Neural progenitor cell (in vitro differentiated cells): ENCODE data around the gene SCAP. TPM values are rescaled to one million over a fixed set of nuclear protein-coding genes. Genes with fewer than 3 reads are reported as not detected.

Experiments
- DNase-seq: peaks from one replicate; pipeline ENCODE4 v3.0.0-alpha.2; 2016; ENCODE audit warnings: low spot score
- H2AFZ ChIP-seq: fragments of 200-600 bp; sonication (generic); replicated peaks from 2 replicates; pipeline ENCODE4 v1.6.1; 2016; ENCODE audit warnings: antibody characterized with exemption
- H3F3A ChIP-seq: fragments of 200-600 bp; sonication (generic); 2 replicates; pipeline ENCODE4 v1.6.1; 2016; ENCODE audit warnings: antibody characterized with exemption, low read depth
- H3K27ac ChIP-seq: fragments of 200-600 bp; sonication (generic); 2 replicates; pipeline ENCODE4 v1.5.1; 2016; ENCODE audit warnings: mild to moderate bottlenecking
- H3K27me3 ChIP-seq: fragments of 200-600 bp; sonication (generic); 2 replicates; pipeline ENCODE4 v1.6.1; 2016; ENCODE audit warnings: mild to moderate bottlenecking, moderate library complexity
- H3K36me3 ChIP-seq: fragments of 200-600 bp; sonication (generic); 2 replicates; pipeline ENCODE4 v1.5.1; 2016
- H3K4me1 ChIP-seq: fragments of 200-600 bp; sonication (generic); 2 replicates; pipeline ENCODE4 v1.6.1; 2016; ENCODE audit warnings: mixed run types
- H3K4me2 ChIP-seq: fragments of 200-600 bp; sonication (generic); 2 replicates; pipeline ENCODE4 v1.6.1; 2016
- H3K4me3 ChIP-seq: fragments of 200-600 bp; sonication (generic); 2 replicates; pipeline ENCODE4 v1.5.1; 2016
- H3K79me2 ChIP-seq: fragments of 200-600 bp; sonication (generic); 2 replicates; pipeline ENCODE4 v1.6.1; 2016; ENCODE audit warnings: low read depth
- H3K9ac ChIP-seq: fragments of 200-600 bp; sonication (generic); 2 replicates; pipeline ENCODE4 v1.6.1; 2016
- H3K9me3 ChIP-seq: fragments of 200-600 bp; sonication (generic); 2 replicates; pipeline ENCODE4 v1.5.1; 2016; ENCODE audit warnings: low read depth
- H4K20me1 ChIP-seq: fragments of 200-600 bp; sonication (generic); 2 replicates; pipeline ENCODE4 v1.6.1; 2016; ENCODE audit warnings: low read depth
- H3K27ac Mint-ChIP-seq: 3 replicates; pipeline ENCODE4 v1.8.0; 2021; ENCODE audit warnings: mixed read lengths
- H3K27me3 Mint-ChIP-seq: 2 replicates; pipeline ENCODE4 v1.8.0; 2022; ENCODE audit warnings: low read depth, mild to moderate bottlenecking, inconsistent platforms, moderate library complexity, mixed read lengths; ENCODE audit not compliant: insufficient read depth
- H3K36me3 Mint-ChIP-seq: 3 replicates; pipeline ENCODE4 v1.8.0; 2021; ENCODE audit warnings: mixed read lengths
- H3K4me1 Mint-ChIP-seq: 3 replicates; pipeline ENCODE4 v1.8.0; 2021; ENCODE audit warnings: mixed read lengths
- H3K4me3 Mint-ChIP-seq: 3 replicates; pipeline ENCODE4 v1.8.0; 2021; ENCODE audit warnings: mild to moderate bottlenecking, moderate library complexity, mixed read lengths
- H3K9me3 Mint-ChIP-seq: 3 replicates; pipeline ENCODE4 v1.8.0; 2020; ENCODE audit warnings: mixed read lengths
- CTCF ChIP-seq: fragments of 200-600 bp; sonication (generic); IDR thresholded peaks from 2 replicates; pipeline ENCODE4 v1.5.1; 2017; ENCODE audit warnings: antibody characterized with exemption, mild to moderate bottlenecking
- EZH2 ChIP-seq: fragments of 200-600 bp; sonication (generic); IDR thresholded peaks from 2 replicates; pipeline ENCODE4 v1.6.1; 2017; ENCODE audit warnings: antibody characterized with exemption, mild to moderate bottlenecking, moderate library complexity
- EZH2phosphoT487 ChIP-seq: fragments of 200-600 bp; sonication (generic); IDR thresholded peaks from 2 replicates; pipeline ENCODE4 v1.6.1; 2017; ENCODE audit warnings: antibody characterized with exemption
- total RNA-seq: library from RNA; depleted of rRNA; stranded (reverse); fragments of >200 nt; gene quantifications from 2 replicates; pipeline ENCODE4 v1.2.3, GENCODE V29; 2015; ENCODE audit warnings: low replicate concordance

The SCAP gene
- total RNA-seq, 1 donor from 2014 or later: 33.0 TPM

DNA sequence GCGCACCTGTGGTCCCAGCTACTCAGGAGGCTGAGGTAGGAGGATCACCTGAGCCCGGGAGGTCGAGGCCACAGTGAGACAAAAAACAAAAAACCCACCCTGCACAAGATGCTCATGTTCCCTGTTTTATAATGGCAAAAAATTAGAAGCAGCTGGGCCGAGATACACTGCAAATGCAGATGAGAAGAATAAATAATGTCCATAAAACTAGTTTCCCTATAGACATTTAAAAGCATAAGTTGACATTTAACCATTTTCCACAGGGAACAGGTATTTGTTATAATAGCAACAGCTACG is 537 bp upstream of the SCAP start:
- peaks cover 5% of the 10 kb centered on the region for H3K27me3 Mint-ChIP-seq
- TF ChIP-seq CTCF: no peak
- no peak for TF ChIP-seq EZH2phosphoT487
- TF ChIP-seq EZH2: no peak
- DNase-seq: no peak
- H3K27me3 ChIP-seq: no peaks in the 10 kb centered on the region
- H3K9me3 Mint-ChIP-seq: peaks cover 2% of the 10 kb centered on the region
- peaks cover 21% of the 10 kb centered on the region for H3K4me1 Mint-ChIP-seq
- no peak overlapping the region for H3K27ac Mint-ChIP-seq
- H4K20me1 ChIP-seq: peaks cover 23% of the 10 kb centered on the region
- no peaks in the 10 kb centered on the region for H3K9me3 ChIP-seq
- H3K9ac ChIP-seq: no peak overlapping the region
- no peak overlapping the region for H3K27ac ChIP-seq
- peaks cover 6% of the 10 kb centered on the region for H3K4me1 ChIP-seq
- H3K4me2 ChIP-seq: peak overlapping the region; percentile 47
- no peaks in the 10 kb centered on the region for H3K36me3 ChIP-seq
- peaks cover 41% of the 10 kb centered on the region for H3K79me2 ChIP-seq
- peak overlapping the region; percentile 89 for H3K4me3 Mint-ChIP-seq
- peaks cover 4% of the 10 kb centered on the region for H3K36me3 Mint-ChIP-seq
- H2AFZ ChIP-seq: peak overlapping the region; percentile 77
- H3K4me3 ChIP-seq: peak overlapping the region; percentile 91
- peaks cover 30% of the 10 kb centered on the region for H3F3A ChIP-seq

- peaks cover 6% of the 10 kb centered on the region for H3K4me1 ChIP-seq
- peak overlapping the region; percentile 80 for H3K27ac ChIP-seq
- H3K4me3 ChIP-seq: peak overlapping the region; percentile 91
- H3K4me2 ChIP-seq: peak overlapping the region; percentile 88
- H3K36me3 ChIP-seq: no peaks in the 10 kb centered on the region
- H3K4me1 Mint-ChIP-seq: peaks cover 21% of the 10 kb centered on the region
- H3K36me3 Mint-ChIP-seq: peaks cover 9% of the 10 kb centered on the region
- H3K9me3 ChIP-seq: no peaks in the 10 kb centered on the region
- H3K79me2 ChIP-seq: peaks cover 53% of the 10 kb centered on the region
- peak; percentile 66 for DNase-seq
- H3K27me3 Mint-ChIP-seq: peaks cover 3% of the 10 kb centered on the region
- peaks cover 23% of the 10 kb centered on the region for H4K20me1 ChIP-seq
- H2AFZ ChIP-seq: peak overlapping the region; percentile 60
- peaks cover 2% of the 10 kb centered on the region for H3K9me3 Mint-ChIP-seq
- H3F3A ChIP-seq: peaks cover 26% of the 10 kb centered on the region
- H3K27me3 ChIP-seq: no peaks in the 10 kb centered on the region
- TF ChIP-seq EZH2: no peak
- no peak for TF ChIP-seq CTCF
- TF ChIP-seq EZH2phosphoT487: no peak
- H3K4me3 Mint-ChIP-seq: peak overlapping the region; percentile 96
- H3K27ac Mint-ChIP-seq: peak overlapping the region; percentile 13
- peak overlapping the region; percentile 70 for H3K9ac ChIP-seq
Measured at GRCh38 chr3:47475029-47475569, 642 bp downstream of the SCAP start.

- Histone ChIP-seq H3K4me2 (no peak overlapping the region), H3K9ac (no peak overlapping the region), H3K27me3 (no peaks in the 10 kb centered on the region), H3K27ac (no peak overlapping the region), H2AFZ (no peak overlapping the region), H3K79me2 (peaks cover 68% of the 10 kb centered on the region), H3F3A (peaks cover 22% of the 10 kb centered on the region), H3K4me1 (peaks cover 6% of the 10 kb centered on the region), H4K20me1 (peaks cover 23% of the 10 kb centered on the region), H3K4me3 (no peak overlapping the region), H3K9me3 (no peaks in the 10 kb centered on the region), H3K36me3 (no peaks in the 10 kb centered on the region)
- Mint-ChIP-seq H3K9me3 (peaks cover 5% of the 10 kb centered on the region), H3K36me3 (peaks cover 14% of the 10 kb centered on the region), H3K4me1 (peaks cover 19% of the 10 kb centered on the region), H3K27me3 (peaks cover 3% of the 10 kb centered on the region), H3K27ac (no peak overlapping the region), H3K4me3 (peak overlapping the region; percentile 76)
- DNase-seq: no peak
- TF ChIP-seq EZH2 (no peak), EZH2phosphoT487 (no peak), CTCF (no peak)
Measured at GRCh38 chr3:47473391-47473790, 2.4 kb downstream of the SCAP start.
